HG03571 (cell line): ENCODE measurements around the gene MARS1.
"Not testable (repeated sequence)": the region's sequence is repeated elsewhere in the genome, so short reads cannot be mapped to it uniquely, and the experiment has no call there.

Source experiments
- ATAC-seq: cut with Tn5 transposase; IDR thresholded peaks from one replicate; pipeline ENCODE4 v1.9.1; 2021; ENCODE audit not compliant: unreplicated experiment

Gene MARS1

DNA sequence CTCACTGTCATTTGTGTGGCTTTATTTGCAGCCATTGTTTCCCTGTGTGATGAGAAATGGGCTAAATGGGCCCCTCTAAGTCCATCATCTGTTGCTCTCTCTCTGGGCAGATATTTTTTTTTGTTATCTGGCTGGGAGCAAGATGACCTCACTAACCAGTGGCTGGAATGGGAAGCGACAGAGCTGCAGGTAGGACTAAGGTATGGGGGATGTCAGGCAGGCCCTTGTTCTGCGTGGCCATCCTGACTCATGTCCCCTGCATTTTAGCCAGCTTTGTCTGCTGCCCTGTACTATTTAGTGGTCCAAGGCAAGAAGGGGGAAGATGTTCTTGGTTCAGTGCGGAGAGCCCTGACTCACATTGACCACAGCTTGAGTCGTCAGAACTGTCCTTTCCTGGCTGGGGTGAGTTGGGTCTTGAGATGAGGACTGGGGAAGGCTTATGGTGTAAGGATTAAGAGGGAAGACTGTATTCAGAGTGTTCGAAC is 1.3 kb downstream of the MARS1 start:
- ATAC-seq = no peak

DNA sequence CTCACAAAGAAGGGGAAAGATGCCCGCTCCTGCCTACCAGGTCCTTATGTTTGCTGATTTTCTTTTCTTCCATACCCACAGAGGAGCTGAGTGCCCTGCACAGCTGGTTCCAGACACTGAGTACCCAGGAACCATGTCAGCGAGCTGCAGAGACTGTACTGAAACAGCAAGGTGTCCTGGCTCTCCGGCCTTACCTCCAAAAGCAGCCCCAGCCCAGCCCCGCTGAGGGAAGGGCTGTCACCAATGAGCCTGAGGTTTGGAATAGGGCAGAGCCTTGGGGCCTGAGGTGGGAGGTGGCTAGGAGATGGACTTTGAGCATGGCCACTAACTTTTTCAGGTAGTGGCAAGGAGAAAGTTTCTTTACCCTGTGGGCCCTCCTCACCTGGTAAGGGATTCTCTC is 2.3 kb downstream of the MARS1 start:
- ATAC-seq = no peak

- ATAC-seq = no peak
Observed at GRCh38 chr12:57491393-57492280, 3.8 kb downstream of the MARS1 start.

DNA sequence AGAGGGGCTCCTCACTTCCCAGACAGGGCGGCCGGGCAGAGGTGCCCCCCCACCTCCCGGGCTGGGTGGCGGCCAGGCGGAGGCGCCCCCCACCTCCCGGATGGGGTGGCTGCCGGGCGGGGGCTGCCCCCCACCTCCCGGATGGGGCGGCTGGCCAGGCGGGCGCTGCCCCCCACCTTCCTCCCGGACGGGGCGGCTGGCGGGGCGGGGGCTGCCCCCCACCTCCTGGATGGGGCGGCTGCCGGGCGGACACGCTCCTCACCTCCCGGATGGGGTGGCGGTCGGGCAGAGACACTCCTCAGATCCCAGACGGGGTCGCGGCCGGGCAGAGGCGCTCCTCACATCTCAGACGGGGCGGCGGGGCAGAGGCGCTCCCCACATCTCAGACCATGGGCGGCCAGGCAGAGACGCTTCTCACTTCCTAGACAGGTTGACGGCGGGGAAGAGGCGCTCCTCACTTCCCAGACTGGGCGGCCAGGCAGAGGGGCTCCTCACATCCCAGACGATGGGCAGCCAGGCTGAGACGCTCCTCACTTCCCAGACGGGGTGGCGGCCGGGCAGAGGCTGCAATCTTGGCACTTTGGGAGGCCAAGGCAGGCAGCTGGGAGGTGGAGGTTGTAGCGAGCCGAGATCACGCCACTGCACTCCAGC is 7.3 kb downstream of the MARS1 start:
- not testable (repeated sequence) for ATAC-seq

DNA sequence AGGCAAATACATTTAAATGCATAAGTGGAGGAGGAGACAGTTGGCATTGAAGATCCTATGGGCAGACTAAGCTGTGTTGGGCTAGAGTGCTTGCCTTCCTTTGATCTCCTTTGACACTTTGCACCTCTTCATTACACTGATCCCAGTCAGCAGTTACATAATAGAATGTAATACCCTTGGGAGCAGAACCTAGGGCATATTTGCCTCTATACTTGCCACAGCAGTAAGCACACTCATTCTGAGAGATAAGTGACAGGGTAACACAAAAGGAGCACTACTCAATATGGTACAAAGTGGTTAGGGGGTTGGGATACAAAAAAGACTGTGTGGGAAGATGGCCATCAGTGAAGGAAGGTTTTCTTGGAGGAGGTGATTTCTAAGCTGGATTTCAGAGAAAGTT is 9.0 kb downstream of the MARS1 start:
- no peak for ATAC-seq

GRCh38 chr12:57497223-57498131 is 9.6 kb downstream of the MARS1 start:
- ATAC-seq = no peak

DNA sequence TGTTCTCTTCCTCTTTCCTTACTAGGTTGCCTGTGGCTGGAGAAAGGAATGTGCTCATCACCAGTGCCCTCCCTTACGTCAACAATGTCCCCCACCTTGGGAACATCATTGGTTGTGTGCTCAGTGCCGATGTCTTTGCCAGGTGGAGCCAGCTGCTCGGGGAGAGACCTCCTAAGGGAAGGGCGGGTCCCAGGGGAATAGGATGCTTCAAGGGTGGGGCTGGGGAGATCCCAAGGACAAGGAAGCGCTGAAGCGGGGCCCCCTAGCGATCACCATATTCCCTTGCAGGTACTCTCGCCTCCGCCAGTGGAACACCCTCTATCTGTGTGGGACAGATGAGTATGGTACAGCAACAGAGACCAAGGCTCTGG is 10.2 kb downstream of the MARS1 start:
- ATAC-seq = no peak

DNA sequence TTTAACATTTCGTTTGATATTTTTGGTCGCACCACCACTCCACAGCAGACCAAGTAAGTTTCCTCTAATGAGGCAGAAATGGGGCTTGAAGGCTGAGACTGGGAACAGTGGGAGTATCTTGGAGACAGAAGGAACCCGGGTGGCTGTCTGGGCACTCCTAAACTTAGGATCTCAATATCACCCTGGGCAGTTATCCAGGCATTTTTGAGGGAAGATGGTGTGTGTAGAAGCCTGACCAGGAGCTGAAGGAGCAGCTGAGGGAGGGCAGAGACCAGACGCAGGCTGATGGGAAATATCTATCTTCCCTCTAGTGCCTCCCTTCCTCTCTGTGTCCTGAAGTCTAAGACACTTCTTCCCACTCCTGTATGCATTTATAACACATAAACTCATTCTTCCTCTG is 10.7 kb downstream of the MARS1 start:
- ATAC-seq = no peak

- no peak for ATAC-seq
Observed at GRCh38 chr12:57500213-57500612, 12.3 kb downstream of the MARS1 start.

DNA sequence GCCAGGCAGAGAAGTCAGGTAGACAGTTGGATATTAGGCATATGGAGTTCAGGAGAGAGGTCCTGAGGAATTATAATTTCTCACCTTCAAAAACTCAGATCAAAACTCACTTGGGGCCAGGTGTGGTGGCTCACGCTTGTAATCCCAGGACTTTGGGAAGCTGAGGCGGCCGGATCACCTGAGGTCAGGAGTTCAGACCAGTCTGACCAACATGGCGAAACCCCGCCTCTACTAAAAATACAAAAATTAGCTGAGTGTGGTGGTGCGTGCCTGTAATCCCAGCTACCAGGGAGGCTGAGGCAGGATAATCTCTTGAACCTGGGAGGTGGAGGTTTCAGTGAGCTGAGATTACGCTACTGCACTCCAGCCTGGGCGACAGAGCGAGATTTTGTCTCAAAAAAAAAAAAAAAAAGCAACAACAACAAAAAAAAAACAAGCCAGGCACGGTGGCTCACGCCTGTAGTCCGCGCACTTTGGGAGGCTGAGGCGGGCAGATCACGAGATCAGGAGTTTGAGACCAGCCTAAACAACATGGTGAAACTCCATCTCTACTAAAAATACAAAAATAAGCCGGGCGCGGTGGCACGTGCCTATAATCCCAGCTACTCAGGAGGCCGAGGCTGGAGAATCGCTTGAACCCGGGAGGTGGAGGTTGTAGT is 14.6 kb downstream of the MARS1 start:
- not testable (repeated sequence) for ATAC-seq

DNA sequence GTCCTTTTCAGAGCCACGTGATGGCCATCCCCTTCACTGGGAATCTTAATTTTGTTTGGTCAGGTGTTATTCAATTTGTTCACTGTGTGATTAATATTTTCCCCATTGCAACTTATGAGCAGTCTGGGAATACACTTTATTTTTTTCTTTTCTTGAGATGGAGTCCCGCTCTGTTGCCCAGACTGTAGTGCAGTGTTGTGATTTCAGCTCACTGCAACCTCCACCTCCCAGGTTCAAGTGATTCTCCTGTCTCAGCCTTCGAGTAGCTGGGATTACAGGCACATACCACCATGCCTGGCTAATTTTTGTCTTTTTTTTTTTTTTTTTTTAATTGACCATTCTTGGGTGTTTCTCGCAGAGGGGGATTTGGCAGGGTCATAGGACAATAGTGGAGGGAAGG is 18.7 kb downstream of the MARS1 start:
- ATAC-seq = not testable (repeated sequence)

- not testable (repeated sequence) for ATAC-seq
Observed at GRCh38 chr12:57507796-57508195, 19.9 kb downstream of the MARS1 start.

DNA sequence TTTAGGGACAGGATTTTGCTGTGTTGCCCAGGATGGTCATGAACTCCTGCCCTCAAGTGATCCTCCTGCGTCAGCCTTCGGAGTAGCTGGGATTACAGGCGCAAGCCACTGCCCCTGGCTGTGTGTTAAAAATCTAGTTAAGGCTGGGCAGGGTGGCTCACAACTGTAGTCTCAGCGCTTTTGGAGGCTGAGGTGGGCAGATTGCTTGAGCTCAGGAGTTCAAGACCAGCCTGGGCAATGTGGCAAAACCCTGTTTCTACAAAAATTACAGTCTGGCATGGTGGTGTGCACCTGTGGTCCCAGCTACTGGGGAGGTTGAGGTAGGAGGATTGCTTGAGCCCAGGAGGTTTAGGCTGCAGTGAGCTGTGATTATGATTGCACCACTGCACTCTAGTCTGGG is 23.3 kb downstream of the MARS1 start:
- no peak for ATAC-seq

DNA sequence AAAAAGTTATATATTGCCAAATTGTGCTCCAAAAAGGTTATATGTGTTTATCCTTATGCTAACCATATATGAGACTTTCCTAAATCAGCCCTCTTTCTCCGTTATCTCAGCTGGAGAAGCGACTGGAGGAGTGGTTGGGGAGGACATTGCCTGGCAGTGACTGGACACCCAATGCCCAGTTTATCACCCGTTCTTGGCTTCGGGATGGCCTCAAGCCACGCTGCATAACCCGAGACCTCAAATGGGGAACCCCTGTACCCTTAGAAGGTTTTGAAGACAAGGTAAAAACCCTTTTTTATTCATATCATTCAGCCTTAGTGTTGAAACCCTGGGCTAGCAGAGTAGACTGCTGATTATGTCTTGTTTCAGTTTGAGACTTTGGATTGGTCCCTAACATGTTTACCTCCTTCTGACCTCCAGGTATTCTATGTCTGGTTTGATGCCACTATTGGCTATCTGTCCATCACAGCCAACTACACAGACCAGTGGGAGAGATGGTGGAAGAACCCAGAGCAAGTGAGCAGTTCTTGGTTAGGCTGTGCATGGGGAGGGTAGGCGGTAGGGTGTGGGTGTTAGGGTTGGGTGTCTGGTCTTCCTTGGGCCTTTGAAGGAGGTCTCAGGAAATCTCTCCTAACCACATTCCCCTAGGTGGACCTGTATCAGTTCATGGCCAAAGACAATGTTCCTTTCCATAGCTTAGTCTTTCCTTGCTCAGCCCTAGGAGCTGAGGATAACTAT is 23.9 kb downstream of the MARS1 start:
- ATAC-seq = no peak

GRCh38 chr12:57512665-57513064 is 24.8 kb downstream of the MARS1 start:
- ATAC-seq = no peak

GRCh38 chr12:57513266-57513665 is 25.4 kb downstream of the MARS1 start:
- ATAC-seq = no peak

DNA sequence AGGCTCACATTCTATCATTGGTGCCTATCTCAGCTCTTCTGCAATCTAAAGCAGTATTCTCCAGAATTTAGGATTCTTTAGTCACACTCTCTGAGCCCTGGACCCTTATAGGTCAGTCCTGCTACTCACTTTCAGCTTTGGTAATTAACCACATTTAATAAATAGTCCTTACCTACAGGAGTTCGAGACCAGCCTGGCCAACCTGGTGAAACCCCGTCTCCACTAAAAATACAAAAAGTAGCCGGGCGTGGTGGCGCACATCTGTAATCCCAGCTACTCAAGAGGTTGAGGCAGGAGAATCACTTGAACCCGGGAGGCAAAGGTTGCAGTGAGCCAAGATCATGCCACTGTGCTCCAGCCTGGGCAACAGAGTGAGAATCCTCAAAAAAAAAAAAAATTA is 25.8 kb downstream of the MARS1 start:
- ATAC-seq = not testable (repeated sequence)

GRCh38 chr12:57514246-57514645 is 26.4 kb downstream of the MARS1 start:
- not testable (repeated sequence) for ATAC-seq

DNA sequence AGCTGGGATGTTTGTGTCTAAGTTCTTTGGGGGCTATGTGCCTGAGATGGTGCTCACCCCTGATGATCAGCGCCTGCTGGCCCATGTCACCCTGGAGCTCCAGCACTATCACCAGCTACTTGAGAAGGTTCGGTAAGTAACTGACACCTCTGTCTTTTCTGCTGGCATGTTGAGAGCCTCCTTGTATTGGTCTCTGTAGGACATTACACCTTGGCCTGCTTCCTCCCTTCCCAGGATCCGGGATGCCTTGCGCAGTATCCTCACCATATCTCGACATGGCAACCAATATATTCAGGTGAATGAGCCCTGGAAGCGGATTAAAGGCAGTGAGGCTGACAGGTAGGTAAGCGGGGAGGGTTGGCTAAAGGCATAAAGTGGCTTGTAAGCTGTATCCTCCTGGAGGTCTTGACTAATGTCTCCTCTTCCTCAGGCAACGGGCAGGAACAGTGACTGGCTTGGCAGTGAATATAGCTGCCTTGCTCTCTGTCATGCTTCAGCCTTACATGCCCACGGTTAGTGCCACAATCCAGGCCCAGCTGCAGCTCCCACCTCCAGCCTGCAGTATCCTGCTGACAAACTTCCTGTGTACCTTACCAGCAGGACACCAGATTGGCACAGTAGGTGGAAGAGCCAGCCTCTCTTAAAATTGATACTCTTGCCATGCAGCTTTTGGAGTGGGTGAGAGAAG is 27.0 kb downstream of the MARS1 start:
- no peak for ATAC-seq
